ENCODE results near the gene NIN.
A peak's percentile ranks its signal among the peaks of the same experiment; 100 is the strongest.

Gene NIN, protein sequence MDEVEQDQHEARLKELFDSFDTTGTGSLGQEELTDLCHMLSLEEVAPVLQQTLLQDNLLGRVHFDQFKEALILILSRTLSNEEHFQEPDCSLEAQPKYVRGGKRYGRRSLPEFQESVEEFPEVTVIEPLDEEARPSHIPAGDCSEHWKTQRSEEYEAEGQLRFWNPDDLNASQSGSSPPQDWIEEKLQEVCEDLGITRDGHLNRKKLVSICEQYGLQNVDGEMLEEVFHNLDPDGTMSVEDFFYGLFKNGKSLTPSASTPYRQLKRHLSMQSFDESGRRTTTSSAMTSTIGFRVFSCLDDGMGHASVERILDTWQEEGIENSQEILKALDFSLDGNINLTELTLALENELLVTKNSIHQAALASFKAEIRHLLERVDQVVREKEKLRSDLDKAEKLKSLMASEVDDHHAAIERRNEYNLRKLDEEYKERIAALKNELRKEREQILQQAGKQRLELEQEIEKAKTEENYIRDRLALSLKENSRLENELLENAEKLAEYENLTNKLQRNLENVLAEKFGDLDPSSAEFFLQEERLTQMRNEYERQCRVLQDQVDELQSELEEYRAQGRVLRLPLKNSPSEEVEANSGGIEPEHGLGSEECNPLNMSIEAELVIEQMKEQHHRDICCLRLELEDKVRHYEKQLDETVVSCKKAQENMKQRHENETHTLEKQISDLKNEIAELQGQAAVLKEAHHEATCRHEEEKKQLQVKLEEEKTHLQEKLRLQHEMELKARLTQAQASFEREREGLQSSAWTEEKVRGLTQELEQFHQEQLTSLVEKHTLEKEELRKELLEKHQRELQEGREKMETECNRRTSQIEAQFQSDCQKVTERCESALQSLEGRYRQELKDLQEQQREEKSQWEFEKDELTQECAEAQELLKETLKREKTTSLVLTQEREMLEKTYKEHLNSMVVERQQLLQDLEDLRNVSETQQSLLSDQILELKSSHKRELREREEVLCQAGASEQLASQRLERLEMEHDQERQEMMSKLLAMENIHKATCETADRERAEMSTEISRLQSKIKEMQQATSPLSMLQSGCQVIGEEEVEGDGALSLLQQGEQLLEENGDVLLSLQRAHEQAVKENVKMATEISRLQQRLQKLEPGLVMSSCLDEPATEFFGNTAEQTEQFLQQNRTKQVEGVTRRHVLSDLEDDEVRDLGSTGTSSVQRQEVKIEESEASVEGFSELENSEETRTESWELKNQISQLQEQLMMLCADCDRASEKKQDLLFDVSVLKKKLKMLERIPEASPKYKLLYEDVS (N-terminal part only)

DNA sequence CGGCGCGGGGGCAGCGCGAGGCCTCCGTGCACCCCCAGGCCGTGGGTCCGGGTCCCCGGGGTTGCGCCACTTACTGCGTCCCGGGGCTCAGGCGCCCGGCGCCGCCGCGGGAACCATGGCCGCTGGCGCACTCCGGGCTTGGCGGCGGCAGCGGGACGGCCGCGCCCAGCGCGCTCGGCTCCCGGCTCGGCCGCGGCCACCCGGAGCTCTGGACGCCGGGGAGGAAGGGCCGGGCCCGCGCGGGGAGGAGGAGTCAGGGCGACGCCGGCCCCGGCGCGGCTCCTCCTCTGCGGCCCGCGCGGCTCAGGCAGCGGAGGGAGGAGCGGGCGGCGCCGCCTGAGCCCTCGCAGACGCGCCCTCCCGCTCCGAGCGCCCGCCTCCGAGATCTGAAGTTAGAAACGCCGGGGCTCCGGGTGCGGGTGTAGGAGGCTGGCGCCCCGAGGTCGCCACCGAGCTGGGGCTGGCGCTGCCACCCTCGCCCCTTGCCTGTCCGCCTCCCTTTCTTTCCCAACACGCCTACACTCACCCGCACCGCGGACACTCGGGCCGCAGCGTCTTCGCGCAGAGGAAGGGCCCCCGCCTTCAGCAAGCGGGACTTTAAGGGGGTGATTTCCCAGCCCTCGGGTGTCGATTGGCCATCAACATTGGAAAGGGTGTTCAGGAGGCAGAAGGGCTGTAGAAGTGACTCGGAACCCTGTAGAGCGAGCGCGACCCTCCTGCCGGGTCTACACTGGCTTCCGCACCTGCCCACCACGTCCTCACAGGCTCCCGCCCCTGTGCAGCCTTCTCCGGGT lies at the start of gene NIN:
Gene NIN (minus strand): TSS at position 231 of the 794 bp plus-strand sequence. CDS start 9,106 bp downstream, outside the sequence.
- FAIRE-seq (no peak), DNase-seq (ENCODE audit: insufficient read length, low spot score) (peak; percentile 28)
- TF ChIP-seq CTCF (IDR thresholded peaks at IDR 0.05; ENCODE audit: insufficient read depth, missing control alignments) = no peak

DNA sequence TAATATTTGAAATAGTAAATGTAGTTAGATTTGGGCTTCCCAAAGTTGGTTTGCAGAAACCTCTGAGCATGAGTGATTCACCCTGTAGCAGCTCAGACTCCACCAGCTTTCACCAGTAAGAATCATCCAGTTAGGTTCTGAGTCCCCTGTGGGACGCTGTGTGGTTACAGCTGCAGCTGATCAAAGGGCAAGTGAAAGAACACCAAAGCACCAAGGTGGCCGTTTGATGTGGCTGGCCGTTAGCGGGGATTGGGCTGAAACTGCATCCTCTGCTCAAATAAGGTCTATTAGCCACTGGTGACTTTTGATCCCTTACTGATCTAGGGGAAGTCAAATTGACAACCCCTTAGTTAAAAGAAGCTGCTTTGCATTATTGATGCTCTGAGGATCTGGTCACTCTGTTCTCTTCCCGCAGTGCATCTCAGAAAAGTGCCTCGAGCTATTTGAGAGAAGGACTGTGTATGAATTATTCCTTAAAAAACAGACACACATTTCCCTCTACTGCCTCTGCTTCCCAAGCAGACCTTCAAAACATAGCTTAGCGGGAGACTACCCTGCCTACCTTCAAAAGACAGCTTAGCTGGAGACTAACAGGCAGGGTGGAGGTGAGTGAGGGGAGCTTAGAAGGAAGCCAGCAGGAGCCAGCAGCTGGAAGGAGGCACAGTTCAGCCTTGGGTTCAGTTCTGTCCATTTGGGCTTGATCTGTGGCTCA lies 44.6 kb upstream of the NIN start:
- no peak for DNase-seq (ENCODE audit: insufficient read length, low spot score)
- TF ChIP-seq CTCF (IDR thresholded peaks at IDR 0.05; ENCODE audit: insufficient read depth, missing control alignments) = no peak
- FAIRE-seq = no peak

- TF ChIP-seq CTCF (IDR thresholded peaks at IDR 0.05; ENCODE audit: insufficient read depth, missing control alignments) = no peak
- DNase-seq (ENCODE audit: insufficient read length, low spot score) = no peak
- FAIRE-seq = no peak
These were observed 43.8 kb upstream of the NIN start for GRCh38 chr14:50874757-50875156.

DNA sequence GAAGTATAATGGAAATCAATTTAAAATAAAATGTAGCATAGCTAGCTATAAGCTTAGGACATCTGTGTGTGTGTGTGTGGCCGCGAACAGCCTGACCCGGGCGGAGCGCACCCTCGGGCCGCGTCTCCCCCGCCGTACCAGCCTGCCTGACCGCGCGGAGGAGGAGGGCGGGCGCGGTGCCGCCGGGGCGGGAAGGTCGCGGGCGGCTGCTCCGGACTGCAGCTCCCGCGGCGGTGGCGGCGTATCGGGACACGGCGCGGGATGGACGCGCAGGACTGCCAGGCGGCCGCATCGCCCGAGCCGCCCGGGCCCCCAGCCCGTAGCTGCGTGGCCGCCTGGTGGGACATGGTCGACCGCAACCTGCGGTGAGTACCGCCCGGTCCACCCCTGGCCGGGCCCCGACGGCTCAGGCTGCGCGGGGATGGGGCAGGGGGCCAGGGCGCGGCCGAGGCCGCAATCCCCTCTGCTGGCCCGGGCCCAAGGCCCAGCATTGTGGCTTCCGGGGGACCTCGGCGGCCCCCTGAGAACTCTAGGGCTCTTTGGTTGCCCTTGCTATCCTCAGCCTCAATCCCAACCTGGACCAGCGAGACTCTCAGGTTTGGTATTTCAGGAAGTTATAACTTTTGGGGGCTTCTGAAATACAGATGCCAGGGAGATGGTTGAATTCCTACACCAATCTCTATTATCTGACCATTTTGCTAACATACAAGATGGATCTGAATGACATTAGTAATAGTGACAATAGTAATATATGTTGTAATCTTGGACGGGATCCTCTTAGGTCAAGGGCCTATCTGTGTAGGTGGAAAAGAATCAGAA lies 41.2 kb upstream of the NIN start, which contains the start of gene ABHD12B:
Gene ABHD12B (plus strand): TSS at position 140 of the 819 bp plus-strand sequence. CDS start 122 bp downstream, at position 262.
- no peak for TF ChIP-seq CTCF (IDR thresholded peaks at IDR 0.05; ENCODE audit: insufficient read depth, missing control alignments)
- FAIRE-seq (no peak), DNase-seq (ENCODE audit: insufficient read length, low spot score) (no peak)

GRCh38 chr14:50871228-50871627 lies 40.3 kb upstream of the NIN start:
- DNase-seq (ENCODE audit: insufficient read length, low spot score) (no peak), FAIRE-seq (no peak)
- no peak for TF ChIP-seq CTCF (IDR thresholded peaks at IDR 0.05; ENCODE audit: insufficient read depth, missing control alignments)
